OCI-LY1 (cell line): ENCODE measurements around the gene PRR5L.

Experiments
- H2AFZ ChIP-seq: fragments of 200-600 bp; sonication (generic), shearing (Covaris generic); 2 replicates; pipeline ENCODE4 v1.6.0; 2014; ENCODE audit warnings: antibody characterized with exemption, mild to moderate bottlenecking, low read length
- H3F3A ChIP-seq: fragments of 200-600 bp; sonication (generic), shearing (Covaris generic); 2 replicates; pipeline ENCODE4 v1.6.0; 2014; ENCODE audit warnings: mild to moderate bottlenecking, antibody characterized with exemption, low read length, moderate library complexity; ENCODE audit not compliant: insufficient read depth
- H3K27ac ChIP-seq: fragments of 200-600 bp; sonication (generic); 2 replicates; pipeline ENCODE4 v1.5.1; 2014; ENCODE audit warnings: low read length, mixed run types, mild to moderate bottlenecking, low read depth; ENCODE audit not compliant: poor library complexity, severe bottlenecking
- H3K27me3 ChIP-seq: fragments of 200-600 bp; sonication (generic); 2 replicates; pipeline ENCODE4 v1.6.0; 2014; ENCODE audit warnings: antibody characterized with exemption, mild to moderate bottlenecking, low read length, moderate library complexity; ENCODE audit not compliant: insufficient read depth
- H3K36me3 ChIP-seq: fragments of 200-600 bp; sonication (generic); 2 replicates; pipeline ENCODE4 v1.6.1; 2014; ENCODE audit warnings: mild to moderate bottlenecking, antibody characterized with exemption, low read length, moderate library complexity, mixed read lengths; ENCODE audit not compliant: insufficient read depth
- H3K4me1 ChIP-seq: fragments of 200-600 bp; sonication (generic); 2 replicates; pipeline ENCODE4 v1.5.1; 2014; ENCODE audit warnings: mild to moderate bottlenecking, low read length, moderate library complexity; ENCODE audit not compliant: insufficient read depth, severe bottlenecking
- H3K4me2 ChIP-seq: fragments of 200-600 bp; sonication (generic), shearing (Covaris generic); 2 replicates; pipeline ENCODE4 v1.6.1; 2014; ENCODE audit warnings: low read length
- H3K4me3 ChIP-seq: fragments of 200-600 bp; sonication (generic); 2 replicates; pipeline ENCODE4 v1.5.1; 2014; ENCODE audit warnings: low read length, low read depth, mild to moderate bottlenecking, mixed read lengths; ENCODE audit not compliant: poor library complexity, severe bottlenecking
- H3K79me2 ChIP-seq: fragments of 200-600 bp; shearing (Covaris generic); 2 replicates; pipeline ENCODE4 v1.6.1; 2016; ENCODE audit warnings: mixed run types, low read length, mixed read lengths; ENCODE audit not compliant: insufficient read depth
- H3K9ac ChIP-seq: fragments of 200-600 bp; sonication (generic), shearing (Covaris generic); 2 replicates; pipeline ENCODE4 v1.6.1; 2014; ENCODE audit warnings: mild to moderate bottlenecking, low read length, mixed read lengths
- H3K9me2 ChIP-seq: fragments of 200-600 bp; sonication (generic), shearing (Covaris generic); 2 replicates; pipeline ENCODE4 v1.6.1; 2014; ENCODE audit warnings: low read depth, mild to moderate bottlenecking, low read length, mixed read lengths
- H3K9me3 ChIP-seq: fragments of 200-600 bp; shearing (Covaris generic); 2 replicates; pipeline ENCODE4 v1.6.1; 2014; ENCODE audit warnings: low read length, mixed read lengths
- H4K20me1 ChIP-seq: fragments of 200-600 bp; sonication (generic), shearing (Covaris generic); 2 replicates; pipeline ENCODE4 v1.6.0; 2016; ENCODE audit warnings: mild to moderate bottlenecking, low read length; ENCODE audit not compliant: insufficient read depth
- EZH2 ChIP-seq: fragments of 200-600 bp; sonication (generic), shearing (Covaris generic); IDR thresholded peaks from 2 replicates; pipeline ENCODE4 v1.8.0; 2017; ENCODE audit warnings: borderline replicate concordance, mixed run types, mild to moderate bottlenecking, antibody characterized with exemption, low read length, moderate library complexity, mixed read lengths
- TF ChIP-seq, protein P1 (sequence below): fragments of 200-600 bp; sonication (generic), shearing (Covaris generic); IDR thresholded peaks from 2 replicates; pipeline ENCODE4 v1.5.1; 2017; ENCODE audit warnings: mild to moderate bottlenecking, antibody characterized with exemption, low read length, moderate library complexity, mixed read lengths

PRR5L gene

GRCh38 chr11:36376888-36377758 is 81.0 kb downstream of the PRR5L start:
- Histone ChIP-seq H3F3A (no peaks in the 10 kb centered on the region), H3K9ac (no peak overlapping the region), H3K36me3 (no peaks in the 10 kb centered on the region), H2AFZ (no peak overlapping the region), H4K20me1 (no peaks in the 10 kb centered on the region), H3K4me3 (no peak overlapping the region), H3K4me2 (no peak overlapping the region), H3K79me2 (no peaks in the 10 kb centered on the region), H3K9me3 (no peaks in the 10 kb centered on the region), H3K4me1 (no peaks in the 10 kb centered on the region), H3K27ac (no peak overlapping the region), H3K9me2 (no peaks in the 10 kb centered on the region), H3K27me3 (peaks cover 6% of the 10 kb centered on the region)
- no peak for TF ChIP-seq EZH2
- TF ChIP-seq, protein P1, sequence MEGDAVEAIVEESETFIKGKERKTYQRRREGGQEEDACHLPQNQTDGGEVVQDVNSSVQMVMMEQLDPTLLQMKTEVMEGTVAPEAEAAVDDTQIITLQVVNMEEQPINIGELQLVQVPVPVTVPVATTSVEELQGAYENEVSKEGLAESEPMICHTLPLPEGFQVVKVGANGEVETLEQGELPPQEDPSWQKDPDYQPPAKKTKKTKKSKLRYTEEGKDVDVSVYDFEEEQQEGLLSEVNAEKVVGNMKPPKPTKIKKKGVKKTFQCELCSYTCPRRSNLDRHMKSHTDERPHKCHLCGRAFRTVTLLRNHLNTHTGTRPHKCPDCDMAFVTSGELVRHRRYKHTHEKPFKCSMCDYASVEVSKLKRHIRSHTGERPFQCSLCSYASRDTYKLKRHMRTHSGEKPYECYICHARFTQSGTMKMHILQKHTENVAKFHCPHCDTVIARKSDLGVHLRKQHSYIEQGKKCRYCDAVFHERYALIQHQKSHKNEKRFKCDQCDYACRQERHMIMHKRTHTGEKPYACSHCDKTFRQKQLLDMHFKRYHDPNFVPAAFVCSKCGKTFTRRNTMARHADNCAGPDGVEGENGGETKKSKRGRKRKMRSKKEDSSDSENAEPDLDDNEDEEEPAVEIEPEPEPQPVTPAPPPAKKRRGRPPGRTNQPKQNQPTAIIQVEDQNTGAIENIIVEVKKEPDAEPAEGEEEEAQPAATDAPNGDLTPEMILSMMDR, result no peak

DNA sequence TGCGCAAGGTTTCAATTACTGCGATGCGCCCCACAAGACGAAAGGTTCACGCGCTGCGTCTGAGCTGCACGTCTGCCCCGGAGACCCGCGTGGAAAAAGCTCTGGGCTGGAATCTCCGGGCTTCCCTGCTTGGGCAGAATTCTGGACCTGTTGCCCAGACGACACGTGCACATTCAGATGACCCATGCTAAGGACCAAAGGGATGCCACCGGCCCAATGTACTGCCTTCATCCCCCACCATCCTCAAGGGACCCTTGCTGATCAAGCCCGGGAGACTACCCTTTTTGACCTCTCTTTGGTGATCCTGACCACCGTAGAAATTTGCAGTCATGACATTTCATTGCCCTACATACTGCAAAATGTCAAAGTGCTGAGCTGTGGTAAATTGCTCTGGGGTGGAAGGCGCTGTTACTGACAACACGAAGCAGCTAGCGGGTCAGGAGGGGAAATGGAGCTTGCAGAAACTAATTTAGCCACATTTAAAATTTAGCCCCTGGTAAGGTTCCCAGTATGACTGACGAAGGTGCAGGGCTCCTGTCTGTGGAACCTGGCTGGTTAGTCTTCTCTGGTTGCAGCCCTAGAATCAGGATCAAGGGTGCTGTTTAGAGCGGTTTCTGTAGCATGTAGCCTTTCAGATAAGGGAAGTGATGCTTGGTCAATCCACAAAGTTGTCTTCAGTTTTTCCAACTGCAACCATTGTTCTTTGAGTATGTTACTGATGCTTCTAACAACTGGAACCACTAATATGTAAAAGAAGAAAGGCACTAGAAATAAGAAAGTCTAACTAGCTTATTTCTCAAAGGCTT is 81.9 kb downstream of the PRR5L start:
- Histone ChIP-seq H2AFZ (no peak overlapping the region), H3K27me3 (no peaks in the 10 kb centered on the region; the same call in none of the 2 replicates), H3K4me2 (no peak overlapping the region), H3K4me1 (no peaks in the 10 kb centered on the region), H3K9ac (no peak overlapping the region), H3K36me3 (no peaks in the 10 kb centered on the region), H3K4me3 (no peak overlapping the region), H3K9me2 (no peaks in the 10 kb centered on the region), H3K79me2 (no peaks in the 10 kb centered on the region), H4K20me1 (no peaks in the 10 kb centered on the region), H3K9me3 (no peaks in the 10 kb centered on the region), H3F3A (no peaks in the 10 kb centered on the region), H3K27ac (no peak overlapping the region)
- TF ChIP-seq EZH2, result no peak
- TF ChIP-seq, protein P1, result no peak

DNA sequence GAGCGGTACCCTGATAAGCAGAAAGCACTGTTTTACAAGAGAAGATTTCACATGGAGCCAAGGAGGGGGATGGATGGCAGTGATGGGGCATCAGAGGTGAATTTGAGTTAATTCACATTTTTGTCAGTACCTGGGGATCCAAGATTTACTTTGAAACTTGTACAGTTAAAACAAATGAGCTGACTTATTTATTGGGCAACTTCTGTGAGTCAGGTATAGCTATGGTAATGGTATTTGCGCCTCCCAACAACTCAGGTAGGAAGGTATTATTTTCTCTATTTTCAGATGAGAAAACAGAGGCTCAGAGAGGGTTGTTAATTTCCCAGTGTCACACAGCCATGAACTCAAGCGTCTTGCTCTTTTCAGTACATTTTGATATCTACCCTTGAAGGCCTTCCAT is 83.6 kb downstream of the PRR5L start:
- H2AFZ ChIP-seq, result no peak overlapping the region
- no peaks in the 10 kb centered on the region for H3K9me3 ChIP-seq
- no peak overlapping the region for H3K4me3 ChIP-seq
- no peak overlapping the region for H3K4me2 ChIP-seq
- H3K9ac ChIP-seq, result no peak overlapping the region
- no peaks in the 10 kb centered on the region for H3K4me1 ChIP-seq
- H3F3A ChIP-seq, result no peaks in the 10 kb centered on the region
- H3K27ac ChIP-seq, result no peak overlapping the region
- no peaks in the 10 kb centered on the region for H4K20me1 ChIP-seq
- TF ChIP-seq EZH2, result no peak
- TF ChIP-seq, protein P1, result no peak
- no peaks in the 10 kb centered on the region for H3K36me3 ChIP-seq
- no peaks in the 10 kb centered on the region for H3K9me2 ChIP-seq
- H3K27me3 ChIP-seq, result no peaks in the 10 kb centered on the region; the same call in 1 of the 2 replicates
- H3K79me2 ChIP-seq, result no peaks in the 10 kb centered on the region
